Mucosa of rectum (tissue), 2 donors: ENCODE results near the gene ARHGEF11.

Experiments
- H3K27ac ChIP-seq, 2 donors: one replicate each; pipeline ENCODE4 v1.7.0; 2013; ENCODE audit warnings: inconsistent platforms in 2 of 2, low read depth in 2 of 2, low read length in 2 of 2
- H3K27me3 ChIP-seq, 2 donors: one replicate each; pipeline ENCODE4 v1.7.0; 2013; ENCODE audit warnings: low read length in 2 of 2; ENCODE audit not compliant: control insufficient read depth in 2 of 2, insufficient read depth in 2 of 2
- H3K36me3 ChIP-seq, 2 donors: one replicate each; pipeline ENCODE4 v1.7.0; 2013; ENCODE audit warnings: low read length in 2 of 2; ENCODE audit not compliant: control insufficient read depth in 2 of 2, insufficient read depth in 2 of 2
- H3K4me1 ChIP-seq, 2 donors: one replicate each; pipeline ENCODE4 v1.7.0; 2013; ENCODE audit warnings: low read length in 2 of 2, mild to moderate bottlenecking in 1 of 2; ENCODE audit not compliant: control insufficient read depth in 2 of 2, insufficient read depth in 2 of 2
- H3K4me3 ChIP-seq, 2 donors: one replicate each; pipeline ENCODE4 v1.7.0; 2013; ENCODE audit warnings: low read length in 2 of 2
- H3K9ac ChIP-seq, 2 donors: one replicate each; pipeline ENCODE4 v1.7.0; 2013; ENCODE audit warnings: low read length in 2 of 2, low read depth in 1 of 2, mild to moderate bottlenecking in 1 of 2
- H3K9me3 ChIP-seq, 2 donors: one replicate each; pipeline ENCODE4 v1.7.0; 2013; ENCODE audit warnings: low read length in 2 of 2; ENCODE audit not compliant: control insufficient read depth in 2 of 2
- donor health status: healthy.
- donor health status: Normal muscosa, but diverticular disease.

ARHGEF11 gene

GRCh38 chr1:156947818-156948525, 97.6 kb downstream of the ARHGEF11 start:
- H3K4me3 ChIP-seq: no peak overlapping the region
- H3K27ac ChIP-seq: no peak overlapping the region
- H3K9me3 ChIP-seq: no peaks in the 10 kb centered on the region
- no peak overlapping the region for H3K9ac ChIP-seq
- H3K27me3 ChIP-seq: no peaks in the 10 kb centered on the region
- peaks cover 79 to 88% of the 10 kb centered on the region in 2 donors for H3K36me3 ChIP-seq
- no peaks in the 10 kb centered on the region for H3K4me1 ChIP-seq

GRCh38 chr1:156947127-156947526, 98.4 kb downstream of the ARHGEF11 start:
- H3K4me1 ChIP-seq: no peaks in the 10 kb centered on the region
- peaks cover 87 to 88% of the 10 kb centered on the region in 2 donors for H3K36me3 ChIP-seq
- H3K9ac ChIP-seq: no peak overlapping the region
- no peaks in the 10 kb centered on the region for H3K9me3 ChIP-seq
- no peak overlapping the region for H3K27ac ChIP-seq
- H3K27me3 ChIP-seq: no peaks in the 10 kb centered on the region
- H3K4me3 ChIP-seq: no peak overlapping the region

- Histone ChIP-seq H3K27ac (no peak overlapping the region), H3K9ac (no peak overlapping the region), H3K36me3 (peaks cover 88% of the 10 kb centered on the region in 2 donors)
Measured at GRCh38 chr1:156945881-156946661, 99.5 kb downstream of the ARHGEF11 start.

DNA sequence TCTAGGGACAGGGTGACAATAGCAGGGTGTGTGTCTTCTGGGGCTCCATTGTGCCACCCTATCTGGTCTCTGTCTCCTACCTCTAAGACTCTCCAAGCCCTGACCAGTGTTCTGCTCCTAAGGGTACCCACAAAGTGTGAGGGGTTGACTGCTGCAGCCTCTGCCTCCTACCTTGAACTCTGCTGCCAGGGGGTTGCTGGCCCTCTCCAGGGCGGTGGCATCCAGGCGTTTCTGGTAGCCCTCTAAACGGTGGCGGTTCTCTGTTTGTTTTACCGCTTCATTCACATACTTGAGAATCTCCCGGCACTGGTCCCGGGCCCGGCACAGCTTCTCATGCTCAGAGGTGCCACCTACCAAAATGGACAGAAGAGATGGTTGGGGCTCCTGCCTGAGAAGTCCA, 100.7 kb downstream of the ARHGEF11 start:
- H3K9ac ChIP-seq: no peak overlapping the region
- no peaks in the 10 kb centered on the region for H3K9me3 ChIP-seq
- no peak overlapping the region for H3K27ac ChIP-seq
- H3K4me3 ChIP-seq: no peak overlapping the region
- no peaks in the 10 kb centered on the region for H3K4me1 ChIP-seq
- peaks cover 88 to 89% of the 10 kb centered on the region in 2 donors for H3K36me3 ChIP-seq
- no peaks in the 10 kb centered on the region for H3K27me3 ChIP-seq

More at GRCh38 chr1:156945881-156946661, 99.5 kb downstream of the ARHGEF11 start:
- Histone ChIP-seq H3K4me1 (no peaks in the 10 kb centered on the region), H3K4me3 (no peak overlapping the region), H3K27me3 (no peaks in the 10 kb centered on the region), H3K9me3 (no peaks in the 10 kb centered on the region)

- no peaks in the 10 kb centered on the region for H3K4me1 ChIP-seq
- no peaks in the 10 kb centered on the region for H3K27me3 ChIP-seq
- no peak overlapping the region for H3K4me3 ChIP-seq
- no peak overlapping the region for H3K9ac ChIP-seq
- H3K36me3 ChIP-seq: peaks cover 88 to 89% of the 10 kb centered on the region in 2 donors
- H3K9me3 ChIP-seq: no peaks in the 10 kb centered on the region
- no peak overlapping the region for H3K27ac ChIP-seq
Measured at GRCh38 chr1:156944268-156944667, 101.3 kb downstream of the ARHGEF11 start.

GRCh38 chr1:156943756-156944155, 101.8 kb downstream of the ARHGEF11 start:
- Histone ChIP-seq H3K9me3 (no peaks in the 10 kb centered on the region), H3K27ac (no peak overlapping the region), H3K9ac (no peak overlapping the region), H3K27me3 (no peaks in the 10 kb centered on the region), H3K4me1 (no peaks in the 10 kb centered on the region), H3K4me3 (no peak overlapping the region), H3K36me3 (peaks cover 88 to 90% of the 10 kb centered on the region in 2 donors)

GRCh38 chr1:156942576-156942975, 103.0 kb downstream of the ARHGEF11 start:
- Histone ChIP-seq H3K4me1 (no peaks in the 10 kb centered on the region), H3K27me3 (no peaks in the 10 kb centered on the region), H3K9me3 (no peaks in the 10 kb centered on the region), H3K36me3 (peaks cover 87% of the 10 kb centered on the region in 2 donors), H3K27ac (no peak overlapping the region), H3K4me3 (no peak overlapping the region), H3K9ac (no peak overlapping the region)

DNA sequence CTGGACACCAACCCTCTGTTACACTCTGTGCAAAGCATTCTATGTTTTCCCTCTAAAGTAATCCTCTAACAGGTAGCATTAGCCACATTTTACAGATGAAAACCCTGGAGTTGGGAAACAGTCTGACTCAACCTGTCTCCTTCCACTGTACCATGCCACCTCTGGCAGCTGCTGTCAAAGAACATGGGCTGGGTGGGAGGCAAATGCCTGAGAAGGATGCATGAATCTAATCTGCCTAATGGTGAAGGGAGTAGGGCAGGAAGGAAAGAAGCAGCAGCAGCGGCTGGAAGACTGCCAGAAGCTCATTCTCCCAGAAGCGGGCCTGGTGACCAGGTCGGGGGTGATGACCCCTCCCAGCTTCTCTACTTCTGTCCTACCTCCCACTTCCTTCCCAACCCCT, 103.4 kb downstream of the ARHGEF11 start:
- Histone ChIP-seq H3K9me3 (no peaks in the 10 kb centered on the region), H3K27me3 (no peaks in the 10 kb centered on the region), H3K9ac (no peak overlapping the region), H3K4me1 (no peaks in the 10 kb centered on the region), H3K36me3 (peaks cover 87 to 88% of the 10 kb centered on the region in 2 donors), H3K27ac (no peak overlapping the region), H3K4me3 (no peak overlapping the region)

DNA sequence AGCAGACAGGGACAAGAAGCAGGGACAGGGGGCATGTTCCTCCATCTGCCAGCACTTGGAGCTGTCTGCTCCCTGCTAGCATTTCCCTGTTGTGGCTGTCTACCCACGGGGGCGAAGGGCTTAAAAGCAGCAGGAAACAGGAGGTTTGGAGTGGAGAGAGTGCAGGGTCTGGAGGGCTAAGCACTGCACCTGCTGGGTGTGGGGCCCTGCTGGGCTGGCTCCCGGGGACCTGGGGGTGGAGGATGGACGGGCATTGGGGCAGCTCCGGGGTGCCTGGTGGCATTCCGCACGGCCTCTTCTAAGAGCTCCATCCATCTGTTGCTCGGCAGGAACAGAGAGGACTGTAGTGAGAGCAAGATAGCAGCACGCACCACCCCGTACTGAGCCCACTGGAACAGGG, 103.9 kb downstream of the ARHGEF11 start:
- no peaks in the 10 kb centered on the region for H3K9me3 ChIP-seq
- H3K27me3 ChIP-seq: no peaks in the 10 kb centered on the region
- H3K27ac ChIP-seq: no peak overlapping the region
- no peak overlapping the region for H3K4me3 ChIP-seq
- no peaks in the 10 kb centered on the region for H3K4me1 ChIP-seq
- peaks cover 82 to 89% of the 10 kb centered on the region in 2 donors for H3K36me3 ChIP-seq
- no peak overlapping the region for H3K9ac ChIP-seq

DNA sequence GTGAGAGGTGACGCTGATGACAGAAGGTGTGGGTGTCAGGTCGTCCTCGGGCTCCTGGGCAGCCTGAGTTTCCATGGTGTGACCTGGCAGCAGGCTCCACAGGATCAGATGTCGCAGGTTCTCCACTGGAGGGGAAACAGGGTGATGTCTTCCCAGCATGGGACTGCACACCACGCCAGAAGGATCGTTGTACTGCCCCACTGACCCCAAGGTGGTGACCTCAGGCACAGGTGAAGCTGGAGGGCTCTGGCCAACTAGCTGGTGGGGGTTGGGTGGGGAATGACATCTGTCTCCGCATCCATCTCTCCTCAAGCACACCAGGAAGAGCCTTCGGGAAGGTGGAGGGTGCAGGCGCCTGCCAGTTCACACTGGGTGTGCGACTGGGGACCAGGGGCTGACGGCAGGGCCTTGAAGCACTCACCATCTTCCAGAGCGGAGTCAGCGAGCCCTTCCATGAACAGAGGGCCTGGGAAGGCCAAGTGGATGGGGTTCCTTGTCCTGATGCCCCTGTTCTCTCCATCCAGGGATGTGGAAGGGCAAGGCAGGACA, 105.7 kb downstream of the ARHGEF11 start:
- Histone ChIP-seq H3K9me3 (no peaks in the 10 kb centered on the region), H3K9ac (no peak overlapping the region), H3K27ac (no peak overlapping the region), H3K4me1 (no peaks in the 10 kb centered on the region), H3K36me3 (peaks cover 74 to 75% of the 10 kb centered on the region in 2 donors), H3K27me3 (no peaks in the 10 kb centered on the region), H3K4me3 (no peak overlapping the region)
